HG03571 (cell line): Measurements from ENCODE around the gene WDR82.
A peak's percentile ranks its signal among the peaks of the same experiment; 100 is the strongest.

ENCODE experiments used
- ATAC-seq: cut with Tn5 transposase; IDR thresholded peaks from one replicate; pipeline ENCODE4 v1.9.1; 2021; ENCODE audit not compliant: unreplicated experiment

The WDR82 gene

DNA sequence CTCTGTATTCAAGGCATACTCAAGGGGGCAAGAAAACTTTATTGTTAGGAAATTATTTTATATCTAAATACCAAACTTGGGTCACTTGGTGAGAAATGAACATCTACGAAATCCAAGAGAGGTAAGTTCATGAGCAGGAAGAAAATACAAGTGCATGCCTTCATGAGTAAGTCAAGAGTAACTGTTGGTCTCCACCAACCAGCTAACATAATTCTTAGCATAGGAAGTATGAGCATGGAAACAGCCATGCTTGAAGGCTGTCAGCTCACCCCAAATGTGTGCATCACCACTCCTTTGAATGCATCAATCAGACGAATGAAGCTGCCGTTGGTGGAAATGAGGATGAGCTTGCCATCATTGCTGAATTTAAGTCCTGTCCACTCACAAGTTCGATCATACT, 19.0 kb downstream of the WDR82 start:
- ATAC-seq, result no peak

GRCh38 chr3:52259035-52259434, 19.4 kb downstream of the WDR82 start:
- no peak for ATAC-seq

DNA sequence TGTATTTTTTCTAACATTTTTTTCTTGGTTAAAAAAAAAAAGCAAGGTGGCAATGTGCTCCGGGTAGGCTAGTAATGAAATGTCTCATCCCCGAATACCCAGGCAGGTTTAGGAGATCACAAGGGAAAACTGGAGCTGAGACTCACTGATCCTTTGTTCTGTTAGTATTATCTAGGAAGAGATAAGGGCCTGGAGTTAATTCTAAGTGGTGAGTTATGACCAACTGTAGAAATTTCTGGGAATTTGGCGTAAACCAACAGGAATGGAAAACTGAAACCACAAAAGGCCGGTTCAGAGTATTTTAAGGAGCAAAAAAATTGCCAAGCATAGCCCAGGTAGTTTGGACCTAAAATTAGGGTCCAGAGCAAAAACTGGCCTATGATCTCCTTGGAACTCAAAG, 20.5 kb downstream of the WDR82 start:
- ATAC-seq, result no peak

- no peak for ATAC-seq
These were observed 21.8 kb downstream of the WDR82 start for GRCh38 chr3:52256622-52257021.

- ATAC-seq, result no peak
These were observed 22.3 kb downstream of the WDR82 start for GRCh38 chr3:52256159-52256558.

DNA sequence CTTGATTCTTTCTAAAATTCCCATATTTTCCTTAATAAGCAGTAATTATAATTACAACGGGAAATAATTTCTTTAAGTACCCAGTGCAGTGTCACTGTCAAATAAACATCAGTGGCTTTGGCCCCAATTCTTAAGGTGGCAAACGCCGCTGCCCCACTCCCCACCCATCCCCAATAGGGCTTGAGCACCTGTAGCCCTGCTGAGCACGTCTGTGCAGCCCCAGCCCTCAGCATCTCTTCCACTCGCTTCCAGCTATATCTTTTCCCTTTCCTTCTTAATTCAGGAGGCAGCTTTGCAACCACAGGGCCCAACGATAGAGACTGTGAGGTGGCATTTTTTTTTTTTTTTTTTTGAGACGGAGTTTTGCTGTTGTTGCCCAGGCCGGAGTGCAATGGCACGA, 23.8 kb downstream of the WDR82 start:
- no peak for ATAC-seq

DNA sequence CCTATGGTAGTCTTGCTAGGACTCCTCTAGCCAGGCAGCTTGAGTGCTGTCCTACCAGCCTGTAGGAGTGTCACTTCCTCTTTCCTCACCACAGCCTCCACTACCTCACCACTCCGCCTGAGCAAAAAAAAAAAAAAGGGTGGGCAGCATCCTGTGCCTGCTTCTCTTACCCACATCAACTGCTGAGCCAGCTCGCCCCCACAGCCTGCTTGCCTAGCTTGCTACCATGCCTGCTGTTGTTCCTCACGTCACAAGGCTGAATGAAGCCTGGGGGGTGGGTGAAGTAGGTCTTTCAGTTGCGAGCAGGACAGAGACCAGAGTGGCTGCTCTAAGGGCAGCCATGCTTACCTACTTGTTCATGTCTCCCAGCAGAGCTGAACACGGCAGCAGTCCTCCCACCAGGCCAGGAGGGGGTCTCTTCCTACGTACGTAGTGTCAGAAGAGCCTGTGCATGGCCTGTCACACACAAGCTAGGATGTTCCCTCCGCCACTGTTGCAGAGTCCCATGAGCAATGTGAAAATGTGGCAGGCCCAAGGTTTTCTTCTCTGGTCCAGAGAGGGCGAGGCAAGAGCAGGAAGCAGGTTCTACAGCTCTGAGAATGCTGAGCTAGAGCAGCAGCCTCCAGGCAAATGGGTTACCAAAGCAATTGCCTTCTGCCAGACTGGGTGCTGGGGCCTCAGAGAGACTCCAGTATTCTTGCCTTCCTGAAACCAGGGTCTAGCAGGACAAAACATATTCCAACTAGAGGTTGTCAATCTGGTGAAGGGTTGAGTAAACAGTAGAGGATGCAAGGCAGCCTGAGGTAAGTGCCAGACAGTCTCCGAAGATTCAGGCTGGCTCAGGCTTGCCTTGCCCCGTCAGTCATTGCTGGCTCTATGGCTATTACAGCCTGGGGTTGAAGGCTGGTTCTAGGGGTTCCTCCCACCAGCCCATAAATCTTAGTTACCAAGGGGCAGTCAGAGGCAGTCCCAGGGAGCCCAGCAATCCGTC, 24.8 kb downstream of the WDR82 start:
- peak; percentile 93 for ATAC-seq

DNA sequence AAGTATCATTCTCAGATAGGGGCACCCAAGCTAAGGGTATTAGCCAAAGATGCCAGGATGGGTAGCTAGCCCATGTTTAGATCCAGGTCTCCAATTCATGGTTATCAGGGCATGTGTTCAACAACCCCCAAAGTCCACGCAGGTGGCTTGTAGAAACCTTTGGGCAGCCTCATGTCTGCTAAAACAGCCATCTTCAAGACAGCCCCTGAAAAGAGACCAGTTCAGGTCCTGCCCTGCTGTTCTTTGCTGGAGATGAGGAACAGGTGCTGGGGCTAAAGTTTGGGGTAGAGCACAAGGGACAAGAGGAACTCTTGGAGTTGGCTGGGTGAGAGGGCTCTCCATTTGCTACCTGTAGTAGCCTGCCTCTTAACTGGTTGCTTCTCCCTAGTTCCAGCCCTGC, 28.3 kb downstream of the WDR82 start:
- ATAC-seq, result no peak

DNA sequence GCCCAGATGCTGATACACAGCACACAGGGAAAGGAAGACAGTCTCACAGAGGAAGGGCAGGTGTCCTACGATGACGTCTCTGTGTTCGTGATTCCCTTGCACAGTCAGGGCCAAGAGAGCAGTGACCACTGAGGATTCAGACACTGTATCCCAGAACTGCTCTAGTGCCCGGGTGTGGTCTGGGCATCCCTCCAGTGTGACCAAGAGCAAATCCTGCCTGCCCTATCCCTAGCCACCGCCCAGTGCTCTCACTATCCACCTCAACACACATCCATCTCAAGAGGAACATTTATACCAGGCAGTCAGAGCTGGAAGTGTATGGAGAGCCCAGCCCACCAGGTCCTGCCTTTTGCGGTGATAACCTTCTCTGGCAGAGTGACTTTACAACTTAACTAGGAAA, 28.8 kb downstream of the WDR82 start:
- no peak for ATAC-seq

GRCh38 chr3:52248816-52249547, 29.5 kb downstream of the WDR82 start:
- ATAC-seq, result no peak

DNA sequence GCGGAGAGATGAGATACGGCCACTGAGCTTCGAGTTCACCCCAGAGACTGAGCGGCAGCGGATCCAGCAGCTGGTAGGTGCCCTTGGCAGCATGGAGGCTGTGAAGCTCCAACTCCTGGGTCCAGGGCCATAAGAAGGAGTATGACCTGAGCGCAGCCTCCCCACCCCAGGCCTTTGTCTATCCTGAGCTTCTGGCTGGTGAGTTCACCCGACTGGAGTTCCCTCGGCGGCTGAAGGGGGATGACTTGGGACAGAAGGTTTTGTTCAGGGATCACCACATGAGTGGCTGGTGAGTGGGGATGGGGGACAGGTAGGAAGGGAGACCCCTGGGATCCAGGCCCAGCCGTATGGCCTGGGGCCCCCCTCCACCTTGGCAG, 30.3 kb downstream of the WDR82 start:
- no peak for ATAC-seq

DNA sequence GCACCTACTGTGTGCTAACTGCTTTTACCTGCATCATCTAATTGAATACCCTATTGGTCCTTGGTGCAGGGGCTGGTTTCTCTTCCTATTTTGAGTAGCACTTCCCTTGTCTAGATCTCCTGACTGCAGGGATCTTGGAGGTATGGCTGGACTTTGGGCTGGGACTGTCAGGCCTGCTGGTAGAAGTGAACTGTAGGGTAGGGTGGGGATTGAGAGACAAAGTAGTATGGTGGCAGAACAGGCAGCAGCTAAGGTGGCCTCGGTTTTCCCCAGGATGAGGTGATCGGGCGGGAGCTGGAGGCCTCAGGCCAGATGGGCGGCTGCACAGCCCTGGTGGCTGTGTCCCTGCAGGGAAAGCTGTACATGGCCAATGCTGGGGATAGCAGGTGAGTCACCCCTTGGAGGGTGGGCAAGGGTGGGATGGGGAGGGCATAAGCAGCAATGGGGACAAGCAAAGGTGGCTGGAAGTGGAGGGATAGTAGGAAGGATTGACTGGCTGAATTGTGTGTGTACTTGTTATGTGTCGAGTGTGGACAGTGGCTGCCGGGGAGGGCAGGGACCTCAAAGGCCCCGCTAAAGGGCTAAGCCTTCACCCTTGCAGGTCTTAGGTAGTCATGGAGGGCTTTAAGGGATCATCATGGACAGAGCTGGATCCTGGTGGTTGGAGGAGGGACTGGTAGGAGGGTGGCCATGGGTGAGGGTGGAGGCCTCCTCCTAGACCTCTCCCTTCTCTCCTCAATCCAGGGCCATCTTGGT, 30.9 kb downstream of the WDR82 start:
- ATAC-seq, result no peak

DNA sequence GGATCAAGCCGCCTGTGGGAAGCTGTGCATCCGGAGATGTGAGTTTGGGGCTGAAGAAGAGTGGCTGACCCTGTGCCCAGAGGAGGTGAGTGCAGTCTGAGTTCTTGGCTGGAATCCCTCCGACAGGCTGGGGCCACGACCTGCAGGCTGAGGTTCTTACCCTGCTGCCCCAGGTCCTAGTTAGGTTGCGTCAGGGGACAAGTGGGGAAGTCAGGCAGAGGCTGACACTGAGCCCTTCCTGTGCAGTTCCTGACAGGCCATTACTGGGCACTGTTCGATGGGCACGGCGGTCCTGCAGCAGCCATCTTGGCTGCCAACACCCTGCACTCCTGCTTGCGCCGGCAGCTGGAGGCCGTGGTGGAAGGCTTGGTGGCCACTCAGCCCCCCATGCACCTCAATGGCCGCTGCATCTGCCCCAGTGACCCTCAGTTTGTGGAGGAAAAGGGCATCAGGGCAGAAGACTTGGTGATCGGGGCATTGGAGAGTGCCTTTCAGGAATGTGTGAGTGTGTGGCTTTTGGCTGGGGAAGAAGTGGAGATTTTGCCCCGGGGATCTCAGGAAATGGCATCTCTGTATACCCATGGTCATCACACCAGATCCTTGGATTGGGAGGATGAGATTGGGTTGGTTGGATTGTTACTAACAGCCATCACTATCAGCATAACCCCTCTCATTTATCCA, 31.6 kb downstream of the WDR82 start:
- ATAC-seq, result no peak

DNA sequence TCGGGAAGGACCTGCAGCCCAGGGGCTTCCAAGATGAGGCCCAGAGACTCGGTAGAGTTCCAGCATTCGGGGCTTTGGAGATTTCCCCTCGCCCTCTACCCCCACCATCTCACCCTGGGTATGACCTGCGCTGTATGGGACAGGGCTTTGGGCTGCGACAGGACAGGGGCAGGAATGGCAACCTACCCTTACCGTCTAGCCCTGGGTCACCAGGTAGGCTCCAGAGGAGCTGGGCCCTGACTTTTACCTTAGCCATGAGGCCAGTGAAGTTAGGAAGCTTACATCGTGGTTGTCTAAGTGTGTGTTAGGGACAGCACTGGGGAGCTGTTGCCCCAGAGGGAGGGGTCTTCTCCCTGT, 32.2 kb downstream of the WDR82 start:
- no peak for ATAC-seq

DNA sequence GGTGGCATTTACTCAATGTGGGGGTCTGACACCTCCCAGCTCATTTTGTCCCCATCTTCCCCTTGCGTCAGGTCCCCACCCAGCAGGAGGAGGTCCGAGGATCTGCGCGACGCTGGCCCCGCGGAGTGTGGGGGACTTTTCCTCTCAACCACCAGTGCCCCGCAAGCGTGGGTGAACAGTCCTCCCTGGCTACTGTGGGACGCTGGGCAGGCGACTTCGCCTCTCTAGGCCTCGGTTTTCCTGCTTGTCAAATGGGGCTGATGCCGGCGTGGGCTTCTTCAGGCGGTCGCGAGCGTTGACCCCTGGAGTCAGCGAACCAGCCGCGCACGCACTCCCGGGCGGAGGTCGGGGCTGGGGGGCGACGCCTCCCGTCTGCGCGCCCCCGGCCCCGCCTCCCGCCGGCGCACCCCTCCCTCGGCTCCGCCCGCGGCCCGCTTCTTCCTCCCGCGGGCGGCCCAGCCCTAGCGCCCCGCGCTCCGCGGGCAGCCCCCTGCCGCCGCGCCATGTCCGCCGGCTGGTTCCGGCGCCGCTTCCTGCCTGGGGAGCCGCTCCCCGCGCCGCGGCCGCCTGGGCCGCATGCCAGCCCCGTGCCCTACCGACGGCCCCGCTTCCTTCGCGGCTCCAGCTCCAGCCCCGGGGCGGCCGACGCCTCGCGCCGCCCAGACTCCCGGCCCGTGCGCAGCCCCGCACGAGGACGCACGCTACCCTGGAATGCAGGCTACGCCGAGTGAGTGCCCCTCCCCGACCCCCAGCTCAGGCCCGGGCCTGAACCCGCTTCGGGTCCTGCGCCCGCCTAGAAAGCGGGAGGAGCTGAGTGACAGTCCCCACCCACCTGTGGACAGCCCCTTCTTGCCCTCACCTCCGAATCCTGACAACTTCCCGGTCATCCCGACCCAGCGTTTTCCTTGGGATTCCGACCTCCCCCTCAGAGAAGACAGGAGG, 32.9 kb downstream of the WDR82 start, which contains the start of gene PPM1M:
PPM1M (plus strand) TSS at position 438 of the 942 bp plus-strand sequence; CDS start at position 504, 66 bp downstream.
- ATAC-seq, result no peak

DNA sequence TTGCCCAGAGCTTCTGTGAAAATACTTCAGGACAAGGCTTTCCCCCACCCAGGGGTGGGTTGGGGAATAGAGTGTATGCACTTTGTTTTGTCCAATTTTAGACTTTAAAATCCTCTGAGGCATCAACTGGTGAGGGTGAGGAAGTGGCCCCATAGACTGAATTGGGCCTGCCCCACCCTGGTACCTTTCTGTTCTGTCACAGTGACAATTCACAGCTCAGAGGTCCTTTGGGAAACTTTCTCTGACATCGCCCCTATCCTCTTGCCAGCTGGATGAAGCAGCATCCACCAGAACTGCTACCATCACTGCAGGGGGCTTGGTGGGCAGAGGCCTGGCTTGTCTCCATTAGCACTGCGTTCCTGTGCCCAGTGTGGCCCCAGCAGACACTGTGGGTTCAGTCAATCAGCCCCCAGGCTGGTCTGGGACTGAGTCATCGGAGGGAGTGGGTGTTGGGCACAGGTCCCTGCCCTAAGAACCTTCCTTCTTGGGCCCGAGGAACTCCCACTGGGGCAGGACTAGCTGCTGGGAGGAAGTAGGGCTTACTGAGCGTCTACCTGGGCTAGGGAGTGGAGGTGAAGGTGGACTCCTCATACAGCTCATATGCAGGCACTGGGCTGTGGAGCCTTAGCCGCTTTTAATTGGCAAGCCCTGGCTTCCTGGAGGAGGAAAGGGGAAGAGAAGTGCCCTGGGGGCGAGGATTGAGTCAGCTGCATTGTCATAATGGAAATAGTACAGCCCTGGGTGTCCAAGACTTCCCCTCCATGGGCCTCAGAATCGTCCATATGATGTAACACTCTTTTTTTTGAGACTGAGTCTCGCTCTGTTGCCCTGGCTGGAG, 34.4 kb downstream of the WDR82 start:
- peak; percentile 40 for ATAC-seq

- no peak for ATAC-seq
These were observed 36.4 kb downstream of the WDR82 start for GRCh38 chr3:52242039-52242438.

GRCh38 chr3:52240886-52241370, 37.5 kb downstream of the WDR82 start:
- ATAC-seq, result no peak
